ENCODE results near the gene POR.

Gene POR

DNA sequence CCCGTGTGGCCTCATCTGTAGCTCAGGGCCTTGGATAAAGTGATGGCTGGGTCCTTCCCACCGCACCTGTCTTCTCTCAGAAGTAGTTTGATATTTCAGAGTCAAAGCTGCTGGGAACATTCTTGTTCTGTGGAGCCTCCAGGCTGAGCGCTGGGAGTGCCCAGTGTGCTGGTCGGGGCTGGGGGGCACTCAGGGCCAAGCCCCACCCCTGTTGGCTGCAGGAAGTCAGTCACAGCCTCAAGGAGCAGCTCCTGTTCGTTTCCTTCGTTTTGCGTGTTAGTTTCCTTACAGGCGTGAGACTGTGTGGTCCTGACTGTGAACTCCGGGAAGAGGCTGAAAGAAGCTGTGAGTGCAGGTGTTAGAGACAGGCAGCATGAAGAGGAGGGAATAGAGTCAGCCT is 33.2 kb downstream of the POR start:
- no peaks in the 10 kb centered on the region for H4K20me1 ChIP-seq (ENCODE audit: insufficient read depth, low read length)
- no peaks in the 10 kb centered on the region for H3K36me3 ChIP-seq (replicated peaks; ENCODE audit: low read depth, low read length)
- H3K79me2 ChIP-seq (ENCODE audit: low read length), result peaks cover 8% of the 10 kb centered on the region; the same call in 1 of the 2 replicates
- no peaks in the 10 kb centered on the region for H3K9me3 ChIP-seq (ENCODE audit: insufficient read depth, low read length)
- H3K4me3 ChIP-seq (ENCODE audit: low read length), result no peak overlapping the region
- TF ChIP-seq, protein P1, sequence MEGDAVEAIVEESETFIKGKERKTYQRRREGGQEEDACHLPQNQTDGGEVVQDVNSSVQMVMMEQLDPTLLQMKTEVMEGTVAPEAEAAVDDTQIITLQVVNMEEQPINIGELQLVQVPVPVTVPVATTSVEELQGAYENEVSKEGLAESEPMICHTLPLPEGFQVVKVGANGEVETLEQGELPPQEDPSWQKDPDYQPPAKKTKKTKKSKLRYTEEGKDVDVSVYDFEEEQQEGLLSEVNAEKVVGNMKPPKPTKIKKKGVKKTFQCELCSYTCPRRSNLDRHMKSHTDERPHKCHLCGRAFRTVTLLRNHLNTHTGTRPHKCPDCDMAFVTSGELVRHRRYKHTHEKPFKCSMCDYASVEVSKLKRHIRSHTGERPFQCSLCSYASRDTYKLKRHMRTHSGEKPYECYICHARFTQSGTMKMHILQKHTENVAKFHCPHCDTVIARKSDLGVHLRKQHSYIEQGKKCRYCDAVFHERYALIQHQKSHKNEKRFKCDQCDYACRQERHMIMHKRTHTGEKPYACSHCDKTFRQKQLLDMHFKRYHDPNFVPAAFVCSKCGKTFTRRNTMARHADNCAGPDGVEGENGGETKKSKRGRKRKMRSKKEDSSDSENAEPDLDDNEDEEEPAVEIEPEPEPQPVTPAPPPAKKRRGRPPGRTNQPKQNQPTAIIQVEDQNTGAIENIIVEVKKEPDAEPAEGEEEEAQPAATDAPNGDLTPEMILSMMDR (IDR thresholded peaks at IDR 0.05; ENCODE audit: low read depth, low read length), result no peak
- TF ChIP-seq EZH2phosphoT487 (IDR thresholded peaks at IDR 0.05; ENCODE audit: low read depth), result no peak
- no peaks in the 10 kb centered on the region for H3K27me3 ChIP-seq (ENCODE audit: low read depth, low read length)
- H2AFZ ChIP-seq (ENCODE audit: low read depth, low read length), result no peak overlapping the region
- H3K4me1 ChIP-seq (ENCODE audit: low read length), result no peaks in the 10 kb centered on the region
- H3K27ac ChIP-seq (ENCODE audit: low read length), result no peak overlapping the region
- H3K9ac ChIP-seq (ENCODE audit: low read length), result no peak overlapping the region
- H3K4me2 ChIP-seq (ENCODE audit: low read length), result no peak overlapping the region

DNA sequence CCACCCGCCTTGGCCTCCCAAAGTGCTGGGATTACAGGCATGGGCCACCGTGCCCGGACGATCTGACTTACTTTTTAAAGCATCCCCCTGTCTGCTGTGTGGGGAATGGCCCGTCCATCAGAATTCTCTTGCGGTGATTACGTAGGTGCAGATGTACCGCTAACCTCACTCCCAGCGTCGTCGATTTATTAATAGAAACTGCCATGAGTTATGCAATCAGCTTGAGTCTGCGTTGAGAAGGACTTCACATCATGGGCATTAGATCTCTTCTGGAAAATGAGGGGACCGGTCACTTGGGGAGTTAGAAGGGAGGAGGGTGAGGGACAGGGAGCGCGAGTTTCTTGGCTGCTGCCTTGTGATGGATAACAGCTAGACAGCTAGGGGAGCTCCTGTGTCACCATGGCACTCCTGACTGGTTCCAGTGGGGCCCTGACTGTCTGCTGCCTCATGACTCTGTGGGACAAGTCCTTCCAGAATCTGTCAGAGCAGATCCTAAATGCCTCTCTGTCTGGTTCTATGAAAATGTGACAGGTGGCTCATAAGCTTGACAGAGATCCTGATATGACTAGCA is 35.2 kb downstream of the POR start:
- peaks cover 8% of the 10 kb centered on the region; the same call in 1 of the 2 replicates for H3K79me2 ChIP-seq (ENCODE audit: low read length)
- H2AFZ ChIP-seq (ENCODE audit: low read depth, low read length), result no peak overlapping the region
- no peak overlapping the region for H3K27ac ChIP-seq (ENCODE audit: low read length)
- H3K4me2 ChIP-seq (ENCODE audit: low read length), result no peak overlapping the region
- H3K27me3 ChIP-seq (ENCODE audit: low read depth, low read length), result no peaks in the 10 kb centered on the region
- no peaks in the 10 kb centered on the region for H3K9me3 ChIP-seq (ENCODE audit: insufficient read depth, low read length)
- H3K9ac ChIP-seq (ENCODE audit: low read length), result no peak overlapping the region
- H4K20me1 ChIP-seq (ENCODE audit: insufficient read depth, low read length), result no peaks in the 10 kb centered on the region
- no peak for TF ChIP-seq EZH2phosphoT487 (IDR thresholded peaks at IDR 0.05; ENCODE audit: low read depth)
- TF ChIP-seq, protein P1 (IDR thresholded peaks at IDR 0.05; ENCODE audit: low read depth, low read length), result no peak
- H3K4me3 ChIP-seq (ENCODE audit: low read length), result no peak overlapping the region
- no peaks in the 10 kb centered on the region for H3K36me3 ChIP-seq (replicated peaks; ENCODE audit: low read depth, low read length)
- H3K4me1 ChIP-seq (ENCODE audit: low read length), result no peaks in the 10 kb centered on the region

DNA sequence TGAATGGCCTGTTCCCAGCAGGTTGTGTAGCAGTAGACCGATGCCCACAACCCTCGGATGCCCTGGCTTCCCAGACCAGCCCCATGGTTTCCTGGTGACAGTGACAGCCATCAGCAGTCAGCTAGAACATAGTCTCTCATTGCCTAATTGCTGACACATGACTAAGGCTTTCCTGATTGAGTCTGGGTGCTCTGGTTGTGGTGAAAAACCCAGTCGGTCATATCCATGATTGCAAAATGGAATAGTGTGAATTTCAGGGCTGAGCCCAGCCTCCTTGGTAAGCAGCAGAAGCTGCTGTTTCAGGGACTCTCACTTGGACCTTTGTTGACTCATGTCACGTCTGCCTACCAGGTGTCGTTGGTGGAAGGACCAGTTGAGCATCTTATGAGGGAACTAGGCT is 36.6 kb downstream of the POR start:
- Histone ChIP-seq H3K36me3 (replicated peaks; ENCODE audit: low read depth, low read length) (peaks cover 3% of the 10 kb centered on the region), H3K27ac (ENCODE audit: low read length) (no peak overlapping the region)

DNA sequence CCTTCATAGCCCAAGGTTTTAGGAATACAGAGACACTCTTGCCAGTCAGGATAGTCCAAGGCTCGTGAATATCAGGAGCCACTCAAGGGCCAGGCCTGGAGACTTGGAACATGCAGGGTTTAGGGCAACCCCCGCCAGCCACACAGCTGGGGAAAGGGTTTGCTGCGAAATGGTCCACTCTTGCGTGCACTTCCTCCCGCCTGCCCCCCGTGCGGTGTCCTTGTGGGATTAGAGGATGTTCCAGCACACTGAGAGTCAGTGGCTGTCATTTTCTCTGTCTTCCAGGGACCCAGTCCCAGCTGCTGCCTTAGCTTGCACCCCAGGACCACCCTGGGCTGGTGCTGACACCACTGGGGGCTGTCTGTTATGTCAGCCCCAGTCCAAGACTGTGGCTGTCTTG is 38.5 kb downstream of the POR start:
- Histone ChIP-seq H3K9me3 (ENCODE audit: insufficient read depth, low read length) (no peaks in the 10 kb centered on the region), H3K9ac (ENCODE audit: low read length) (no peak overlapping the region), H4K20me1 (ENCODE audit: insufficient read depth, low read length) (no peaks in the 10 kb centered on the region), H3K27me3 (ENCODE audit: low read depth, low read length) (no peaks in the 10 kb centered on the region), H2AFZ (ENCODE audit: low read depth, low read length) (no peak overlapping the region), H3K4me1 (ENCODE audit: low read length) (no peaks in the 10 kb centered on the region), H3K4me3 (ENCODE audit: low read length) (no peak overlapping the region), H3K79me2 (ENCODE audit: low read length) (peaks cover 8% of the 10 kb centered on the region; the same call in 1 of the 2 replicates), H3K36me3 (replicated peaks; ENCODE audit: low read depth, low read length) (peaks cover 6% of the 10 kb centered on the region), H3K4me2 (ENCODE audit: low read length) (no peak overlapping the region), H3K27ac (ENCODE audit: low read length) (no peak overlapping the region)
- TF ChIP-seq, protein P1 (IDR thresholded peaks at IDR 0.05; ENCODE audit: low read depth, low read length), result no peak
- TF ChIP-seq EZH2phosphoT487 (IDR thresholded peaks at IDR 0.05; ENCODE audit: low read depth), result no peak

More for the DNA sequence above, 36.6 kb downstream of the POR start:
- Histone ChIP-seq H3K4me1 (ENCODE audit: low read length) (no peaks in the 10 kb centered on the region), H3K9me3 (ENCODE audit: insufficient read depth, low read length) (no peaks in the 10 kb centered on the region), H3K27me3 (ENCODE audit: low read depth, low read length) (no peaks in the 10 kb centered on the region), H3K4me2 (ENCODE audit: low read length) (no peak overlapping the region), H3K9ac (ENCODE audit: low read length) (no peak overlapping the region), H3K4me3 (ENCODE audit: low read length) (no peak overlapping the region), H4K20me1 (ENCODE audit: insufficient read depth, low read length) (no peaks in the 10 kb centered on the region), H3K79me2 (ENCODE audit: low read length) (peaks cover 8% of the 10 kb centered on the region; the same call in 1 of the 2 replicates), H2AFZ (ENCODE audit: low read depth, low read length) (no peak overlapping the region)
- no peak for TF ChIP-seq EZH2phosphoT487 (IDR thresholded peaks at IDR 0.05; ENCODE audit: low read depth)
- TF ChIP-seq, protein P1 (IDR thresholded peaks at IDR 0.05; ENCODE audit: low read depth, low read length), result no peak
